Right lobe of liver (tissue), 6 donors: ENCODE results near the gene DPYSL3. TPM values are rescaled to one million over a fixed set of nuclear protein-coding genes. Genes with fewer than 3 reads are reported as not detected.

Experiments used
- ATAC-seq, 4 donors: fragments of 200-7000 bp; cut with Tn5 transposase; one replicate each; pipeline ENCODE4 v1.9.1; 2020; ENCODE audit warnings: mild to moderate bottlenecking in 4 of 4, moderate library complexity in 4 of 4
- DNase-seq, 3 donors: peaks; one replicate each; pipeline ENCODE4 v3.0.0-alpha.2; 2020
- H3K27ac ChIP-seq, 3 donors: fragments of 200-600 bp; one replicate each; pipeline ENCODE4 v1.8.0; 2022
- H3K27me3 ChIP-seq, 2 donors: fragments of 200-600 bp; one replicate each; pipeline ENCODE4 v1.8.0; 2022
- H3K36me3 ChIP-seq, 4 donors: fragments of 200-600 bp; sonication (generic) in 1 of 4; one replicate each; pipeline versions ENCODE4 v1.5.1 to v1.8.0; 2017 to 2022; ENCODE audit warnings: control low read depth in 1 of 4
- H3K4me1 ChIP-seq, 4 donors: fragments of 200-600 bp; sonication (generic) in 1 of 4; one replicate each; pipeline versions ENCODE4 v1.5.1 to v1.8.0; 2017 to 2022; ENCODE audit warnings: control low read depth in 1 of 4
- H3K4me3 ChIP-seq, 3 donors: fragments of 200-600 bp; one replicate each; pipeline ENCODE4 v1.8.0; 2022
- H3K9me3 ChIP-seq, 4 donors: fragments of 200-600 bp; sonication (generic) in 1 of 4; one replicate each; pipeline versions ENCODE4 v1.5.1 to v1.8.0; 2017 to 2022; ENCODE audit warnings: control low read depth in 1 of 4
- CTCF ChIP-seq, 4 donors: fragments of 200-600 bp in 3 of 4; fragments of 450-650 bp in 1 of 4; IDR thresholded peaks; one replicate each; pipeline versions ENCODE4 v1.5.1 to v1.8.0; 2016 to 2022; ENCODE audit warnings: antibody characterized with exemption in 4 of 4, mild to moderate bottlenecking in 2 of 4
- POLR2A ChIP-seq: fragments of 450-650 bp; IDR thresholded peaks from one replicate; pipeline ENCODE4 v1.6.1; 2017; ENCODE audit warnings: antibody characterized with exemption, mild to moderate bottlenecking
- WGBS: methylation state at CpG from one replicate; pipeline ENCODE4 v1.1.6; 2018; ENCODE audit warnings: low coverage, low lambda C conversion rate; ENCODE audit not compliant: insufficient coverage; ENCODE audit errors: missing lambda C conversion rate; 5-methylcytosine and 5-hydroxymethylcytosine counted together
- intact Hi-C, 2 donors: fragments of 100-400 bp; cut with DNase I; formaldehyde crosslinking; loops; one replicate each; pipeline versions ENCODE4 v1.11.2 to v1.14.1; 2022
- total RNA-seq, 6 experiments: library from RNA; depleted of rRNA in 2 of 6; stranded (reverse); fragments of >200 nt in 2 of 6; fragmentation: NEBNext Ultra II Directional in 3 of 6; extraction: Animal tissue kit (Norgen Biotek cat#: 25700) in 3 of 6; gene quantifications; one replicate each; pipeline versions ENCODE4 v1.1.0 to v1.2.4, GENCODE V29; 2016 to 2023
- donor health status: DM: no; HTN: yes; CAD: no.
- donor health status: DM: no; HTN: no; CAD: no.
- donor health status: DM: no; HTN: no; CAD: no.
- donor health status: DM: no; HTN: yes; CAD: no.
- donor health status: DM: no; HTN: yes; CAD: no.

The DPYSL3 gene
- total RNA-seq, 6 experiments from 2014 or later = 1.4 to 3.8 (median 2.3) TPM

- ATAC-seq = no peak
- Histone ChIP-seq H3K27me3 (no peaks in the 10 kb centered on the region), H3K36me3 (no peaks in the 10 kb centered on the region), H3K27ac (no peak overlapping the region), H3K4me3 (no peak overlapping the region), H3K4me1 (no peaks in the 10 kb centered on the region), H3K9me3 (no peaks in the 10 kb centered on the region)
- TF ChIP-seq POLR2A = no peak
- TF ChIP-seq CTCF (IDR thresholded peaks at IDR 0.05) = no peak
- 70% methylated on average over 2 of the region's 2 CpGs for WGBS
- no peak for DNase-seq
- intact Hi-C loops = no loop called here
Measured at GRCh38 chr5:147360816-147361215, 149.1 kb downstream of the DPYSL3 start.

- H3K27me3 ChIP-seq = no peaks in the 10 kb centered on the region
- H3K27ac ChIP-seq = no peak overlapping the region
- DNase-seq = no peak
- 65% methylated on average over 2 of the region's 2 CpGs for WGBS
- intact Hi-C loops = no loop called here
- no peaks in the 10 kb centered on the region for H3K9me3 ChIP-seq
- no peak for ATAC-seq
- H3K36me3 ChIP-seq = no peaks in the 10 kb centered on the region
- H3K4me3 ChIP-seq = no peak overlapping the region
- no peaks in the 10 kb centered on the region for H3K4me1 ChIP-seq
- TF ChIP-seq POLR2A (no peak), CTCF (IDR thresholded peaks at IDR 0.05) (no peak)
Measured at GRCh38 chr5:147359581-147359980, 150.3 kb downstream of the DPYSL3 start.

GRCh38 chr5:147359101-147359500, 150.8 kb downstream of the DPYSL3 start:
- Histone ChIP-seq H3K4me3 (no peak overlapping the region), H3K27me3 (no peaks in the 10 kb centered on the region), H3K27ac (no peak overlapping the region), H3K9me3 (no peaks in the 10 kb centered on the region), H3K4me1 (no peaks in the 10 kb centered on the region), H3K36me3 (no peaks in the 10 kb centered on the region)
- no peak for TF ChIP-seq POLR2A
- TF ChIP-seq CTCF (IDR thresholded peaks at IDR 0.05) = no peak
- DNase-seq = no peak
- no peak for ATAC-seq
- WGBS = 62% methylated on average over 1 of the region's 1 CpG
- intact Hi-C loops = no loop called here

- no peaks in the 10 kb centered on the region for H3K27me3 ChIP-seq
- ATAC-seq (no peak), DNase-seq (no peak)
- H3K4me1 ChIP-seq = no peaks in the 10 kb centered on the region
- TF ChIP-seq POLR2A = no peak
- TF ChIP-seq CTCF (IDR thresholded peaks at IDR 0.05) = no peak
- no peak overlapping the region for H3K27ac ChIP-seq
- H3K36me3 ChIP-seq = no peaks in the 10 kb centered on the region
- 24% methylated on average over 2 of the region's 2 CpGs for WGBS
- H3K9me3 ChIP-seq = no peaks in the 10 kb centered on the region
- H3K4me3 ChIP-seq = no peak overlapping the region
- intact Hi-C loops = no loop called here
Measured at GRCh38 chr5:147349241-147349640, 160.6 kb downstream of the DPYSL3 start.

- H3K27ac ChIP-seq = no peak overlapping the region
- WGBS = 85% methylated on average over 5 of the region's 5 CpGs
- DNase-seq = no peak
- H3K36me3 ChIP-seq = no peaks in the 10 kb centered on the region
- no peaks in the 10 kb centered on the region for H3K4me1 ChIP-seq
- ATAC-seq = no peak
- H3K4me3 ChIP-seq = no peak overlapping the region
- intact Hi-C loops = no loop called here
- no peak for TF ChIP-seq CTCF (IDR thresholded peaks at IDR 0.05)
- no peak for TF ChIP-seq POLR2A
- no peaks in the 10 kb centered on the region for H3K27me3 ChIP-seq
- no peaks in the 10 kb centered on the region for H3K9me3 ChIP-seq
Measured at GRCh38 chr5:147348451-147348850, 161.4 kb downstream of the DPYSL3 start.
